Kidney (tissue), 14 donors: Measurements from ENCODE around the gene CAD. TPM values are rescaled to one million over a fixed set of nuclear protein-coding genes. Genes with fewer than 3 reads are reported as not detected.

Source experiments
- DNase-seq, 5 donors: peaks; one replicate each; pipeline ENCODE4 v3.0.0-alpha.2; 2013 to 2020
- FAIRE-seq: peaks from 2 replicates; lab custom pipeline; 2012; peaks lifted over from hg19 to GRCh38; lab: Jason Lieb, UNC
- H3K27ac ChIP-seq, 2 donors: one replicate each; pipeline ENCODE4 v1.7.0; 2013; ENCODE audit warnings: low read depth in 2 of 2, low read length in 2 of 2, inconsistent platforms in 1 of 2
- H3K27me3 ChIP-seq: one replicate; pipeline ENCODE4 v1.7.1; 2013; ENCODE audit warnings: low read length, inconsistent platforms; ENCODE audit not compliant: control insufficient read depth, insufficient read depth
- H3K36me3 ChIP-seq, 3 donors: one replicate each; pipeline versions ENCODE4 v1.7.0 to v1.7.1; 2013; ENCODE audit warnings: low read length in 3 of 3, control low read depth in 1 of 3, inconsistent platforms in 1 of 3; ENCODE audit not compliant: insufficient read depth in 3 of 3, control insufficient read depth in 2 of 3
- H3K4me1 ChIP-seq, 3 donors: one replicate each; pipeline versions ENCODE4 v1.7.0 to v1.7.1; 2013; ENCODE audit warnings: low read length in 3 of 3, inconsistent platforms in 1 of 3, low read depth in 1 of 3; ENCODE audit not compliant: control insufficient read depth in 2 of 3, insufficient read depth in 2 of 3
- H3K4me3 ChIP-seq, 3 donors: one replicate each; pipeline versions ENCODE4 v1.7.0 to v1.8.1; 2013; ENCODE audit warnings: low read length in 3 of 3, control low read depth in 1 of 3, inconsistent platforms in 1 of 3
- H3K9ac ChIP-seq, 3 donors: one replicate each; pipeline versions ENCODE4 v1.7.0 to v1.7.1; 2013; ENCODE audit warnings: low read length in 3 of 3, control low read depth in 1 of 3, inconsistent platforms in 1 of 3
- H3K9me3 ChIP-seq, 3 donors: one replicate each; pipeline versions ENCODE4 v1.7.0 to v1.7.1; 2013; ENCODE audit warnings: low read length in 3 of 3, control low read depth in 1 of 3, inconsistent platforms in 1 of 3; ENCODE audit not compliant: control insufficient read depth in 2 of 3, insufficient read depth in 1 of 3
- intact Hi-C: fragments of 100-400 bp; cut with DNase I; formaldehyde crosslinking; loops from one replicate; pipeline ENCODE4 v1.11.1; 2022
- polyA plus RNA-seq: library from polyadenylated mRNA; stranded (reverse); fragments of 350-450 nt; fragmentation: Illumina TruSeq; extraction: RNeasy Lipid Tissue Mini Kit (QIAGEN cat#74804); gene quantifications from one replicate; pipeline ENCODE4 v1.2.3, GENCODE V29; 2014; ENCODE audit warnings: low read depth, low replicate concordance; ENCODE audit not compliant: insufficient read depth
- total RNA-seq: library from RNA; stranded (reverse); fragmentation: NEBNext Ultra II Directional; extraction: Animal tissue kit (Norgen Biotek cat#: 25700); gene quantifications from one replicate; pipeline ENCODE4 v1.2.1, GENCODE V29; 2021
- TF ChIP-seq, protein P1 (sequence below): IDR thresholded peaks from 3 replicates; pipeline ENCODE4 v1.5.1; 2012; ENCODE audit warnings: mild to moderate bottlenecking, moderate library complexity, borderline replicate concordance; ENCODE audit not compliant: insufficient read depth; ENCODE audit errors: extremely low read depth
- donor health status: control.
- donor health status: control.
- donor health status: control.
- donor health status: control.
- donor health status: control.
- donor health status: DM: yes; HTN: yes; CAD: no.
- donor health status: Normal renal cell carcinoma (clear cell type).

Gene CAD
- total and polyA plus RNA-seq, 2 donors from 2014 or later, result 8.8 to 43.4 TPM

DNA sequence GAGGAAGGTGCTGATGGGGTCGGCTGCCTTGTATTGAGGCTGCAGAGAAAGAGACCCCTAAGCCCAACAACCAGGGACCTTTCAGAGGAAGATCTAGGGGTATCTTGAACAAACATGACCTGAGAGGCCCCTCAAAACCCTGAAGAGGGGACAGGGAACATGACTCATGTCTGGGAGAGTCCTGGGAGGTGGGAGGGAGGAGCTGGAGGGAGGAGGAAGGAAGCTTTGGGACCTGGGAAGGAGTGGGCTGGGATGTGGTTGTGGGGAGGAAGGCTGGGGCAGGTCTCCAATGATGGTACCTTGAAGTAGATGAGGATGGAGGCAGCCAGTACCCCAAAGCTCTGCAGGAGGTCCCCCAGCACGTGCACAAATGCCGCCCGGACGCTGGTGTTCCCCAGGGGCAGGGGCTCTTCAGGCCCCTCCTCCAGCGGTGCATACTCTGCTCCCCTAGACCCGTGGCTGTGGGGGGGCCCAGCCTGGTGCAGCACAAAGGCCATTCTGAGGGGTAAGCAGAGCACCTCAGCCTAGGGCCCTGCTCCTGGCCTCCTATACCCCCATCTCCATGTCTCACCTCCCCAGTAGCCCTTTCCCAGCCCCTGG lies 39.8 kb downstream of the CAD start:
- Histone ChIP-seq H3K27me3 (peaks cover 6% of the 10 kb centered on the region), H3K36me3 (no peaks in the 10 kb centered on the region), H3K27ac (no peak overlapping the region), H3K9me3 (no peaks in the 10 kb centered on the region), H3K4me1 (no peaks in the 10 kb centered on the region), H3K9ac (no peak overlapping the region), H3K4me3 (no peak overlapping the region)
- DNase-seq, result no peak
- TF ChIP-seq, protein P1, sequence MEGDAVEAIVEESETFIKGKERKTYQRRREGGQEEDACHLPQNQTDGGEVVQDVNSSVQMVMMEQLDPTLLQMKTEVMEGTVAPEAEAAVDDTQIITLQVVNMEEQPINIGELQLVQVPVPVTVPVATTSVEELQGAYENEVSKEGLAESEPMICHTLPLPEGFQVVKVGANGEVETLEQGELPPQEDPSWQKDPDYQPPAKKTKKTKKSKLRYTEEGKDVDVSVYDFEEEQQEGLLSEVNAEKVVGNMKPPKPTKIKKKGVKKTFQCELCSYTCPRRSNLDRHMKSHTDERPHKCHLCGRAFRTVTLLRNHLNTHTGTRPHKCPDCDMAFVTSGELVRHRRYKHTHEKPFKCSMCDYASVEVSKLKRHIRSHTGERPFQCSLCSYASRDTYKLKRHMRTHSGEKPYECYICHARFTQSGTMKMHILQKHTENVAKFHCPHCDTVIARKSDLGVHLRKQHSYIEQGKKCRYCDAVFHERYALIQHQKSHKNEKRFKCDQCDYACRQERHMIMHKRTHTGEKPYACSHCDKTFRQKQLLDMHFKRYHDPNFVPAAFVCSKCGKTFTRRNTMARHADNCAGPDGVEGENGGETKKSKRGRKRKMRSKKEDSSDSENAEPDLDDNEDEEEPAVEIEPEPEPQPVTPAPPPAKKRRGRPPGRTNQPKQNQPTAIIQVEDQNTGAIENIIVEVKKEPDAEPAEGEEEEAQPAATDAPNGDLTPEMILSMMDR, result no peak
- no peak for FAIRE-seq
- intact Hi-C loops, result no loop called here

DNA sequence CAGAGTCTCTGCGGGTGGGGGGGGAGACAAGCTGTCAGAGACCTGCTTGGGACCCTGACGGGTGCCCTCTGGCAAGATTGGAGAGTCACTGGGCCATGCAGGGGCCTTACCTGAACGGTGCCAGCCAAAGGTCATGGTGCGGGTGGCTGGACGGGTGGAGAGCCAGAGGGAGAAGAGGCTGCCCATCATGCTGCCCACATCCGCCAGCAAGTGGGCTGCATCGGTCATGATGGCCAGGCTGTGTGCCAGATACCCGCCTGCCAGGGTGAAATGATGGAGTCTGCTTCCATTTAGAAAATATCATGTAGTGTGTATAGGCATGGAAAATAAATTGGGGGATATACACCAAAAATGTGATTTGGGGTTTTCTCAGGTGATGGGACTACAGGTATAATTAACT lies 40.9 kb downstream of the CAD start:
- Histone ChIP-seq H3K9me3 (no peaks in the 10 kb centered on the region), H3K27ac (no peak overlapping the region), H3K4me3 (no peak overlapping the region), H3K27me3 (peaks cover 6% of the 10 kb centered on the region), H3K9ac (no peak overlapping the region), H3K4me1 (peaks cover 0 to 4% (median under 1%) of the 10 kb centered on the region in 3 donors), H3K36me3 (no peaks in the 10 kb centered on the region)
- TF ChIP-seq, protein P1, result no peak
- FAIRE-seq (no peak), DNase-seq (no peak)
- intact Hi-C loops, result no loop called here

DNA sequence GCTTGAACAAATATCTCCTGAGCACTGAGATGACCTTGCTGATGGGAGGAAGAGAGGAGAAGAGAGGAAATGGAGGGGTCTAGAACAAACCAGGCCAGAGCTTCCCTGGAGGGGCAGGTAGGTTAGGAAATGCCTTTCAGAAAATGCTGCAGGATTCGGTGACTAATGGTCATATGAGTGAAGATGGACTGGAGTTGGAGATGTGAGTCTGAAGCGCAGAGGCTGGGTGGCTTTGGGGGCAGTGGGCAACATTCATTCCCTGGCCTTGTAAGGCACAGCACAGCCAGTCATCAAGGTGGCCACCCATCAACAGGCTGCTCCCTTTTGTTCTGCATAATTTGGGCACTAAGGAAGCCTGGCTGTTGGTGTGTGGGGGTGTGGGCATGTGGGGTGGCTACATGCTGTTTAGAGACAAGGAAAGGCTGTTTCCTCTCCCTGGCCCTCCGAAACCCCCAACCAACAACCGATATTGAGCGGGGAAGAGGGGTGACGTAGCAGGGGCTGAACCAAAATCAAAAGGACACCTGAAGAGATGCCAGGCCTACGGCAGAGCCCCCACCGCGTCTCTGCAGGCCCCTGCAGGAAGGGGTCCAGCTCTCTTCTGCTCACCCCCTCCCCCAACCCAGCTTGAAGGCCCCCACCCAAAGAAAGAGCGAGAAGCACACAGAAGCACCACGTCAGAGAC lies 44.2 kb downstream of the CAD start:
- no peaks in the 10 kb centered on the region for H3K9me3 ChIP-seq
- H3K9ac ChIP-seq, result no peak overlapping the region
- peaks cover 0 to 9% (median 8%) of the 10 kb centered on the region in 3 donors for H3K4me1 ChIP-seq
- TF ChIP-seq, protein P1, result no peak
- no peak overlapping the region for H3K27ac ChIP-seq
- no peak for DNase-seq
- H3K36me3 ChIP-seq, result no peaks in the 10 kb centered on the region
- no peak overlapping the region for H3K4me3 ChIP-seq
- FAIRE-seq, result no peak
- peaks cover 23% of the 10 kb centered on the region for H3K27me3 ChIP-seq
- intact Hi-C loops, result no loop called here
